ENCODE measurements around the gene MAST4. TPM values are rescaled to one million over a fixed set of nuclear protein-coding genes. Genes with fewer than 3 reads are reported as not detected.

The MAST4 gene
- total RNA-seq, 1 donor from 2014 or later = 55.2 TPM

DNA sequence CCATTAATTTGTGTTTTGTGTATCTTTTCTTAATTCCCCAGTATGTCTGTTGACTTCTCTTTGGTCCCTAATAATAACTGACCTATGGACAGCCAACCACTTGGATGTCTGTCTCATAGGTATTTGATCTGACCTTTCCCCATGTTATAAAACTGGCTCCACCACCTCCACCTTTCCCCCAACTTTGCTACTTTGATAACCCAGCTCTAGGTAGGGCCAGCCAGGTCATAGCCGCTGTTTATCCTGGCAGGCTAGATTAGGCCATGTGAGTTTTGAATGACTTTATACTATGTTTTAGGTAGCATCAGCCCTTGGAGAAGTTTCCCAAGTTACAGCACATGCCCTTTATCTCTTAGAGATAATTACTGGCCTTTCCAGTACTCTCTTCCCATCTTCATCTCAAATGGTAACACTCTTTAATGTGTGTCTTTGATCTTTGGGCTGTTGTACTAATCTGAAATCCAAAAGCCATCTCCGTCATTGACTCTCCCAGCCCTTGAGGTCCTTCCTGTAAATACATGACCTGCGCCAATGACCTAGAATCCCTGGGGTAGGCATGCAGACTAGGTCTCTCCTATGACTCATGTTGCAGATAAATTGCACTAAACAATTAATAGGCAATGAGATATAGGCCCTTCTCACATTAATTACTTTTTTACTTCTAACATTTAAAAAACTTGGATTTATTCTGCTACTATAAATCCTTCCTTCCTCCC is 447.8 kb downstream of the MAST4 start:
- H3K4me3 ChIP-seq = no peak overlapping the region
- H3K27me3 ChIP-seq = no peaks in the 10 kb centered on the region
- peaks cover 5 to 6% of the 10 kb centered on the region in 2 donors for H3K4me1 ChIP-seq
- no peaks in the 10 kb centered on the region for H3K9me3 ChIP-seq
- DNase-seq (ENCODE audit: low spot score in 2 of 2) = no peak
- no peaks in the 10 kb centered on the region for H3K36me3 ChIP-seq
- intact Hi-C loops (cut with DNase I) = no loop called here
- TF ChIP-seq, protein P1, sequence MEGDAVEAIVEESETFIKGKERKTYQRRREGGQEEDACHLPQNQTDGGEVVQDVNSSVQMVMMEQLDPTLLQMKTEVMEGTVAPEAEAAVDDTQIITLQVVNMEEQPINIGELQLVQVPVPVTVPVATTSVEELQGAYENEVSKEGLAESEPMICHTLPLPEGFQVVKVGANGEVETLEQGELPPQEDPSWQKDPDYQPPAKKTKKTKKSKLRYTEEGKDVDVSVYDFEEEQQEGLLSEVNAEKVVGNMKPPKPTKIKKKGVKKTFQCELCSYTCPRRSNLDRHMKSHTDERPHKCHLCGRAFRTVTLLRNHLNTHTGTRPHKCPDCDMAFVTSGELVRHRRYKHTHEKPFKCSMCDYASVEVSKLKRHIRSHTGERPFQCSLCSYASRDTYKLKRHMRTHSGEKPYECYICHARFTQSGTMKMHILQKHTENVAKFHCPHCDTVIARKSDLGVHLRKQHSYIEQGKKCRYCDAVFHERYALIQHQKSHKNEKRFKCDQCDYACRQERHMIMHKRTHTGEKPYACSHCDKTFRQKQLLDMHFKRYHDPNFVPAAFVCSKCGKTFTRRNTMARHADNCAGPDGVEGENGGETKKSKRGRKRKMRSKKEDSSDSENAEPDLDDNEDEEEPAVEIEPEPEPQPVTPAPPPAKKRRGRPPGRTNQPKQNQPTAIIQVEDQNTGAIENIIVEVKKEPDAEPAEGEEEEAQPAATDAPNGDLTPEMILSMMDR (IDR thresholded peaks at IDR 0.05) = no peak
- H3K27ac ChIP-seq = no peak overlapping the region

DNA sequence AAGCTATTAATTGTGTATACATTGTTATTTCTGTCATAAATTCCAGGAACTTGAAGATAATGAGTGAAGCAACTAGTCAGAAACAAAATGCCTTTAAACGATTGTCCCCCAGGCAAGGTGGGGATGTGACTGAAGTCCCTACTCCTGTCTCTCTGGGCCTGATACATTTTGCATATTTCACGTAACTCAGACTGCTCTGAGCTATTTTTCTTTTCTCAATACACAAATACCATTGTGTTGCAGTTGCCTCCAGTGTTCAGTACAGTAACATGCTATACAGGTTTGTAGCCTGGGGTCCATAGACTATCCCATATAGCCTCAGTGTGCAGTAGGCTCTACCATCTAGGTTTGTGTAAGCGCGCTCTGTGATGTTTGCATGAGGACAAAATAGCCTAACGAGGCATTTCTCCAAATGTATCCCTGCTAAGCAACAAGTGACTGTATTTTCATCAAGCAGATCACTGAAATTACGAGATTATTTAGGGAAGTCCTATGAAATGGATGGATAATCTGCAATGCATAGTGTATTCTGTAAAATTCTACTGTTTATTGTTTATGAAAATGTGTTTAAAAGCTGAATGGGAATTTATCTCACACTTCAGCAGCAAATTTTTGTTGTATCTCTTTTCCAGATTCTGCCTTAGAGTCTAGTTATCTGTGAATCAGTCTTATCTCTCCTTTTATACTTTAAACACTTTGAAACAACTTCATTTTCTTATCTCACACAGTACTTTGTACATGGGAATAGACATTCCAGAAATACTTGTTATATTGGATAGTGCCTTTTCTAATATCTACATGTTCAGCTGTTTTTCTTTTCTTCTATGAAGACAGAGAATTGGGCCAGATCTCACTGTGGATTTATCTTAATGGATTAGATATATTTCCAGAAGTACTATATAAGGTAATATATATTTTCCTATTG is 449.9 kb downstream of the MAST4 start:
- no peaks in the 10 kb centered on the region for H3K27me3 ChIP-seq
- DNase-seq (ENCODE audit: low spot score in 2 of 2) = no peak
- no peak overlapping the region for H3K27ac ChIP-seq
- no peaks in the 10 kb centered on the region for H3K36me3 ChIP-seq
- H3K9me3 ChIP-seq = no peaks in the 10 kb centered on the region
- no peak overlapping the region for H3K4me3 ChIP-seq
- TF ChIP-seq, protein P1 (IDR thresholded peaks at IDR 0.05) = no peak
- intact Hi-C loops (cut with DNase I) = no loop called here
- H3K4me1 ChIP-seq = peaks cover 5 to 6% of the 10 kb centered on the region in 2 donors

DNA sequence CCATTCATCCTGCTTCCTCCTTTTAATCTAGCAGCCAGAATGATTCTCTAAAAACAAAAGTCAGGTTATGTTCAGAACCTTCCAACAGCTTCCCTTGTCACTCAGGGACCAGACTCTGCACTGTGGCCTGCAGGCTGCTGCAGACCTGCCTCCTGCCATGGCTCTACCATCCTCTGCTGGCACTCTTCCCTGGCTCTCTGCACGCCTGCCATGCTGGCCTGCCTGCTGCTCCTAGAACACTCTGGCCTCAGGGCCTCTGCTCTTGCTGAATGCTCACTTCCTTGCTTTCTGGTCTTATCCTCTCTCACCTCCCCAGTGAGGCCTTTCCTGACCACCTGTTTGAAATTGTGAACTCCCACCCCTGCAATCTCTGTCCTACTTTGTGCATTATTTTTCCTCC is 451.0 kb downstream of the MAST4 start:
- TF ChIP-seq, protein P1 (IDR thresholded peaks at IDR 0.05) = no peak
- H3K4me1 ChIP-seq = peaks cover 5 to 6% of the 10 kb centered on the region in 2 donors
- no peak overlapping the region for H3K4me3 ChIP-seq
- no peak for DNase-seq (ENCODE audit: low spot score in 2 of 2)
- H3K27ac ChIP-seq = no peak overlapping the region
- H3K27me3 ChIP-seq = no peaks in the 10 kb centered on the region
- no peaks in the 10 kb centered on the region for H3K9me3 ChIP-seq
- H3K36me3 ChIP-seq = no peaks in the 10 kb centered on the region
- intact Hi-C loops (cut with DNase I) = no loop called here

DNA sequence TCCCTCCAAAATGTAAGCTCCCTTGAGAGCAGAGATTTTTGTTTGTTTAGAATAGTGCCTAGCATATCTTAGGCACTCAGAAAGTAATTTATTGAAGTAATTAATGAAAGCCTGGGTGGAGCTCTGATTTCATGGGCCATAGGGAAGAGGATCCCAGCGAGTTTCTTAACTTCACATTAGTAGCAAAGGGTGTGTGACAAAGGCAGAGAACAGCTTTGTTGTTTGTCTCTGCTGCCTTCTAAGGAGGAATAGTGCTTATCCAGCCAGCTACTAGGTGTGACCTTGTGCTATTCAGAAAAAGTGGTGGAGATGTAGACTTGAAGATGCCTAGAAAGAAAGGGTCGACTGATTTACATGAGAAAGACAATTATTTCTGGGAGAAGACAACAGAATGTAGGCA is 451.4 kb downstream of the MAST4 start:
- Histone ChIP-seq H3K27ac (no peak overlapping the region), H3K27me3 (no peaks in the 10 kb centered on the region), H3K36me3 (no peaks in the 10 kb centered on the region), H3K4me1 (peaks cover 5 to 6% of the 10 kb centered on the region in 2 donors), H3K4me3 (no peak overlapping the region), H3K9me3 (no peaks in the 10 kb centered on the region)
- intact Hi-C loops (cut with DNase I) = no loop called here
- no peak for DNase-seq (ENCODE audit: low spot score in 2 of 2)
- TF ChIP-seq, protein P1 (IDR thresholded peaks at IDR 0.05) = no peak

DNA sequence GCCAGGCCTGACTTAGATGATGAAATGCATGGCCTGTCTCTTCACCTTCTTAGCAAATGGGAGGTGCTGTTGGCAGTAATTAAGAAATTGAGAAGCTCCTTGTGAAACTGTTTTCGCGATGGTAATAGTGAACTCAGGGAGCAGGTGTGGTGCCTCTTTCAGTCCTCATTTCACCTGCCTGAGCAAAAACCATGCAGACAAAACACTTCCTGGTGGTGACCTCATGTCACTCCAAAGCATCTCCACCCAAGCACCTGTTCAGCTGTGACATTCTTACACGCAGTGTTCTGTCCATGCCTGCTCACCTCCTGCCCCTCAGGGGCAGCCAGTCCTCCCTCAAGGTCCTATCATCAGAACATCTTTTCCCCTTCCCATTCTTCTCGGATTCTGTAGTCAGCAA is 453.9 kb downstream of the MAST4 start:
- intact Hi-C loops (cut with DNase I) = no loop called here
- Histone ChIP-seq H3K27ac (no peak overlapping the region), H3K27me3 (no peaks in the 10 kb centered on the region), H3K4me1 (peaks cover 5 to 6% of the 10 kb centered on the region in 2 donors), H3K4me3 (no peak overlapping the region), H3K9me3 (no peaks in the 10 kb centered on the region), H3K36me3 (no peaks in the 10 kb centered on the region)
- TF ChIP-seq, protein P1 (IDR thresholded peaks at IDR 0.05) = no peak
- no peak for DNase-seq (ENCODE audit: low spot score in 2 of 2)
